Smooth muscle cell (in vitro differentiated cells): ENCODE measurements around the gene APBB3. TPM values are rescaled to one million over a fixed set of nuclear protein-coding genes. Genes with fewer than 3 reads are reported as not detected.
A peak's percentile ranks its signal among the peaks of the same experiment; 100 is the strongest.

Experiments
- DNase-seq: peaks from one replicate; lab custom pipeline; 2025; ENCODE audit not compliant: unreplicated experiment; lab: John Stamatoyannopoulos, UW
- H2AFZ ChIP-seq: fragments of 200-600 bp; sonication (generic); 2 replicates; pipeline ENCODE4 v1.6.0; 2016; ENCODE audit warnings: antibody characterized with exemption, low read depth, mild to moderate bottlenecking
- H3F3A ChIP-seq: fragments of 200-600 bp; sonication (generic); 2 replicates; pipeline ENCODE4 v1.6.0; 2017; ENCODE audit warnings: antibody characterized with exemption, low read depth
- H3K27ac ChIP-seq: fragments of 200-600 bp; sonication (generic); 2 replicates; pipeline ENCODE4 v1.5.1; 2016; ENCODE audit warnings: low read depth, mild to moderate bottlenecking
- H3K27me3 ChIP-seq: fragments of 200-600 bp; sonication (generic); 2 replicates; pipeline ENCODE4 v1.6.1; 2016; ENCODE audit warnings: low read depth, mild to moderate bottlenecking
- H3K36me3 ChIP-seq: fragments of 200-600 bp; sonication (generic); 2 replicates; pipeline ENCODE4 v1.5.1; 2016; ENCODE audit warnings: low read depth
- H3K4me1 ChIP-seq: fragments of 200-600 bp; sonication (generic); 2 replicates; pipeline ENCODE4 v1.5.1; 2016; ENCODE audit warnings: low read depth
- H3K4me2 ChIP-seq: fragments of 200-600 bp; sonication (generic); 2 replicates; pipeline ENCODE4 v1.6.0; 2016; ENCODE audit warnings: mild to moderate bottlenecking
- H3K4me3 ChIP-seq: fragments of 200-600 bp; sonication (generic); 2 replicates; pipeline ENCODE4 v1.5.1; 2016; ENCODE audit warnings: mild to moderate bottlenecking
- H3K79me2 ChIP-seq: fragments of 200-600 bp; sonication (generic); 2 replicates; pipeline ENCODE4 v1.6.0; 2016; ENCODE audit warnings: low read depth, mild to moderate bottlenecking
- H3K9ac ChIP-seq: fragments of 200-600 bp; sonication (generic); 2 replicates; pipeline ENCODE4 v1.6.0; 2016; ENCODE audit warnings: low read depth
- H3K9me3 ChIP-seq: fragments of 200-600 bp; sonication (generic); replicated peaks from 2 replicates; pipeline ENCODE4 v1.5.1; 2016; ENCODE audit warnings: low read depth
- H4K20me1 ChIP-seq: fragments of 200-600 bp; sonication (generic); 2 replicates; pipeline ENCODE4 v1.6.0; 2016; ENCODE audit warnings: low read depth
- CTCF ChIP-seq: fragments of 200-600 bp; sonication (generic); IDR thresholded peaks from 2 replicates; pipeline ENCODE4 v1.5.1; 2017; ENCODE audit warnings: borderline replicate concordance, mild to moderate bottlenecking, antibody characterized with exemption; ENCODE audit not compliant: insufficient read depth, poor library complexity, severe bottlenecking
- WGBS: methylation state at CpG from one replicate; pipeline ENCODE4 v1.1.7; 2016; ENCODE audit warnings: low lambda C conversion rate; 5-methylcytosine and 5-hydroxymethylcytosine counted together
- polyA plus RNA-seq: library from polyadenylated mRNA; unstranded; fragments of >200 nt; fragmentation: Nextera tagmentation; extraction: Ambion mirVana; gene quantifications from 2 replicates; pipeline ENCODE4 v1.2.1, GENCODE V29; 2016
- total RNA-seq: library from RNA; depleted of rRNA; stranded (reverse); fragments of >200 nt; gene quantifications from 2 replicates; pipeline ENCODE4 v1.2.3, GENCODE V29; 2014

Gene APBB3
- total and polyA plus RNA-seq, 2 experiments from 2014 or later = 11.5 to 18.8 TPM

GRCh38 chr5:140550147-140551079 lies 14.0 kb downstream of the APBB3 start:
- H3K27ac ChIP-seq = peak overlapping the region; percentile 54
- peaks cover 15% of the 10 kb centered on the region for H3F3A ChIP-seq
- H3K9ac ChIP-seq = no peak overlapping the region
- H4K20me1 ChIP-seq = peaks cover 74% of the 10 kb centered on the region
- no peak for DNase-seq
- H3K79me2 ChIP-seq = peaks cover 29% of the 10 kb centered on the region
- no peak overlapping the region for H3K4me3 ChIP-seq
- H3K4me1 ChIP-seq = peaks cover 21% of the 10 kb centered on the region
- no peak overlapping the region for H2AFZ ChIP-seq
- WGBS = 96% methylated on average over 11 of the region's 11 CpGs
- no peak overlapping the region for H3K4me2 ChIP-seq
- TF ChIP-seq CTCF = no peak
- H3K9me3 ChIP-seq = no peaks in the 10 kb centered on the region
- H3K27me3 ChIP-seq = no peaks in the 10 kb centered on the region
- no peaks in the 10 kb centered on the region for H3K36me3 ChIP-seq

GRCh38 chr5:140549237-140550144 lies 14.9 kb downstream of the APBB3 start:
- Histone ChIP-seq H3K36me3 (no peaks in the 10 kb centered on the region), H3K9me3 (no peaks in the 10 kb centered on the region), H4K20me1 (peaks cover 65% of the 10 kb centered on the region), H3F3A (peaks cover 15% of the 10 kb centered on the region), H3K9ac (no peak overlapping the region), H3K79me2 (peaks cover 20% of the 10 kb centered on the region), H3K4me1 (peaks cover 19% of the 10 kb centered on the region), H3K4me2 (no peak overlapping the region), H3K27ac (peak overlapping the region; percentile 54), H2AFZ (no peak overlapping the region), H3K27me3 (no peaks in the 10 kb centered on the region), H3K4me3 (no peak overlapping the region)
- no peak for TF ChIP-seq CTCF
- no peak for DNase-seq
- 91% methylated on average over 3 of the region's 3 CpGs for WGBS

GRCh38 chr5:140548791-140549190 lies 15.6 kb downstream of the APBB3 start:
- Histone ChIP-seq H3K4me3 (no peak overlapping the region), H3K9ac (no peak overlapping the region), H3K9me3 (no peaks in the 10 kb centered on the region), H3K4me2 (peak overlapping the region; percentile 89), H3K27me3 (no peaks in the 10 kb centered on the region), H4K20me1 (peaks cover 58% of the 10 kb centered on the region), H3K36me3 (no peaks in the 10 kb centered on the region), H3F3A (peaks cover 15% of the 10 kb centered on the region), H3K27ac (peak overlapping the region; percentile 82), H3K79me2 (peaks cover 13% of the 10 kb centered on the region), H2AFZ (no peak overlapping the region), H3K4me1 (peaks cover 15% of the 10 kb centered on the region)
- DNase-seq = no peak
- WGBS = 93% methylated on average over 7 of the region's 7 CpGs
- TF ChIP-seq CTCF = no peak
